HG03066 (cell line): ENCODE data around the gene COQ8B.
A peak's percentile ranks its signal among the peaks of the same experiment; 100 is the strongest.
"Not testable (repeated sequence)": the region's sequence is repeated elsewhere in the genome, so short reads cannot be mapped to it uniquely, and the experiment has no call there.

Experiments used
- ATAC-seq: cut with Tn5 transposase; IDR thresholded peaks from one replicate; pipeline ENCODE4 v1.9.1; 2021; ENCODE audit warnings: low read depth; ENCODE audit not compliant: unreplicated experiment

COQ8B gene

GRCh38 chr19:40716482-40717324 is at the start of gene COQ8B, which contains the start of gene ITPKC:
Gene COQ8B (minus strand): TSS chr19:40716886. CDS start chr19:40714632, 2,254 bp downstream.
Gene ITPKC (plus strand): TSS chr19:40717112. CDS start chr19:40717136, 24 bp downstream.
- peak; percentile 64 for ATAC-seq

- ATAC-seq = not testable (repeated sequence)
These were observed 49.7 kb upstream of the COQ8B start for GRCh38 chr19:40766385-40766784.

- no peak for ATAC-seq
These were observed 47.3 kb upstream of the COQ8B start for GRCh38 chr19:40763963-40764362.

GRCh38 chr19:40763526-40763925 is 46.8 kb upstream of the COQ8B start:
- ATAC-seq = no peak

- ATAC-seq = no peak
These were observed 46.2 kb upstream of the COQ8B start for GRCh38 chr19:40762754-40763470.

GRCh38 chr19:40759352-40759751 is 42.7 kb upstream of the COQ8B start:
- no peak for ATAC-seq

GRCh38 chr19:40758491-40758890 is 41.8 kb upstream of the COQ8B start:
- ATAC-seq = no peak

GRCh38 chr19:40756502-40757110 is 39.9 kb upstream of the COQ8B start:
- no peak for ATAC-seq

- ATAC-seq = no peak
These were observed 39.1 kb upstream of the COQ8B start for GRCh38 chr19:40755791-40756190.

- no peak for ATAC-seq
These were observed 38.5 kb upstream of the COQ8B start for GRCh38 chr19:40755248-40755624.

GRCh38 chr19:40754611-40755247 is 38.0 kb upstream of the COQ8B start:
- no peak for ATAC-seq

- ATAC-seq = no peak
These were observed 35.6 kb upstream of the COQ8B start for GRCh38 chr19:40752257-40752781.

GRCh38 chr19:40750874-40751537 is 34.3 kb upstream of the COQ8B start, which contains the start of gene SNRPA:
Gene SNRPA (plus strand): TSS chr19:40751203. CDS start chr19:40751409, 206 bp downstream.
- ATAC-seq = peak; percentile 63

GRCh38 chr19:40750058-40750873 is 33.6 kb upstream of the COQ8B start, which contains the start of gene ACTMAP:
Gene ACTMAP (minus strand): TSS chr19:40750477. CDS start chr19:40749803, 674 bp downstream.
- peak; percentile 80 for ATAC-seq

- ATAC-seq = no peak
These were observed 30.9 kb upstream of the COQ8B start for GRCh38 chr19:40747536-40747935.

- no peak for ATAC-seq
These were observed 28.7 kb upstream of the COQ8B start for GRCh38 chr19:40745402-40745780.

GRCh38 chr19:40744554-40745401 is 28.1 kb upstream of the COQ8B start:
- ATAC-seq = no peak

GRCh38 chr19:40743926-40744325 is 27.2 kb upstream of the COQ8B start:
- no peak for ATAC-seq
